AG09309 (cell line): ENCODE measurements around the gene FBXW7.

ENCODE experiments used
- DNase-seq: peaks from one replicate; pipeline ENCODE4 v3.0.0-alpha.2; 2010; ENCODE audit warnings: low read depth
- H3K4me3 ChIP-seq: 2 replicates; pipeline ENCODE4 v1.5.1; 2011; ENCODE audit warnings: mild to moderate bottlenecking, low read depth, low read length, moderate library complexity; ENCODE audit not compliant: control insufficient read depth
- TF ChIP-seq, protein P1 (sequence below): IDR thresholded peaks from 2 replicates; pipeline ENCODE4 v1.5.1; 2011; ENCODE audit warnings: mild to moderate bottlenecking, low read depth, low read length, inconsistent platforms; ENCODE audit not compliant: insufficient read depth, control insufficient read depth; ENCODE audit errors: missing control alignments

FBXW7 gene

DNA sequence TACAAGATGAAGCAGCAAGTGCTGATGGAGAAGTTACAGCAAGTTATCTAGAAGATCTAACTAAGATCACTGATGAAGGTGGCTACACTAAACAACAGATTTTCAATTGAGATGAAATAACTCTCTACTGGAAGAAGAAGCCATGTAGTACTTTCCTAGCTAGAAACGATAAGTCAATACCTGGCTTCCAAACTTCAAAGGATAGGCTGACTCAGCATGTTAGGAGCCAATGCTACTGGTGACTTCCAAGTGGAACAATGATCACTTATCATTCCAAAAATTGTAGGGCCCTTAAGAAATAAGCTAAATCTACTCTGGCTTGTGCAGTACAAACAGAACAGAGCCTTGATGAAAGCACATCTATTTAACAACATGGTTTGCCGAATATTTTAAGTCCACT, 55.0 kb downstream of the FBXW7 start:
- H3K4me3 ChIP-seq, result no peak overlapping the region
- TF ChIP-seq, protein P1, sequence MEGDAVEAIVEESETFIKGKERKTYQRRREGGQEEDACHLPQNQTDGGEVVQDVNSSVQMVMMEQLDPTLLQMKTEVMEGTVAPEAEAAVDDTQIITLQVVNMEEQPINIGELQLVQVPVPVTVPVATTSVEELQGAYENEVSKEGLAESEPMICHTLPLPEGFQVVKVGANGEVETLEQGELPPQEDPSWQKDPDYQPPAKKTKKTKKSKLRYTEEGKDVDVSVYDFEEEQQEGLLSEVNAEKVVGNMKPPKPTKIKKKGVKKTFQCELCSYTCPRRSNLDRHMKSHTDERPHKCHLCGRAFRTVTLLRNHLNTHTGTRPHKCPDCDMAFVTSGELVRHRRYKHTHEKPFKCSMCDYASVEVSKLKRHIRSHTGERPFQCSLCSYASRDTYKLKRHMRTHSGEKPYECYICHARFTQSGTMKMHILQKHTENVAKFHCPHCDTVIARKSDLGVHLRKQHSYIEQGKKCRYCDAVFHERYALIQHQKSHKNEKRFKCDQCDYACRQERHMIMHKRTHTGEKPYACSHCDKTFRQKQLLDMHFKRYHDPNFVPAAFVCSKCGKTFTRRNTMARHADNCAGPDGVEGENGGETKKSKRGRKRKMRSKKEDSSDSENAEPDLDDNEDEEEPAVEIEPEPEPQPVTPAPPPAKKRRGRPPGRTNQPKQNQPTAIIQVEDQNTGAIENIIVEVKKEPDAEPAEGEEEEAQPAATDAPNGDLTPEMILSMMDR, result no peak
- DNase-seq, result no peak

DNA sequence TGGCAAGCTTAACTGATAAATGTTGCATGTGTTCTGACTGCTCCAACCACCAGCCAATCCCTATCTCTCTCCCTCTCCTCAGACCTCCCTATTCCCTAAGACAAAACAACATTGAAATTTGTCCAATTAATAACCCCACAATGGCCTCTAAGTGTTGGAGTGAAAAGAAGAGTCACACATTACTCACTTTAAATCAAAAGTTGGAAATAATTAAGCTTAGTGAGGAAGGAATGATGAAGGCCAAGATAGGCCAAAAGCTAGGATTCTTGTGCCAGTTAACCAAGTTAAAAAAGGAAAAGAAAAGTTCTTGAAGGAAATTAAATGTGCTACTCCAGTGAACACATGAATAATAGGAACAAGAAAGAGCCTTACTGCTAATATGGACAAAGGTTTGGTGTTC, 55.6 kb downstream of the FBXW7 start:
- TF ChIP-seq, protein P1, result no peak
- no peak overlapping the region for H3K4me3 ChIP-seq

DNA sequence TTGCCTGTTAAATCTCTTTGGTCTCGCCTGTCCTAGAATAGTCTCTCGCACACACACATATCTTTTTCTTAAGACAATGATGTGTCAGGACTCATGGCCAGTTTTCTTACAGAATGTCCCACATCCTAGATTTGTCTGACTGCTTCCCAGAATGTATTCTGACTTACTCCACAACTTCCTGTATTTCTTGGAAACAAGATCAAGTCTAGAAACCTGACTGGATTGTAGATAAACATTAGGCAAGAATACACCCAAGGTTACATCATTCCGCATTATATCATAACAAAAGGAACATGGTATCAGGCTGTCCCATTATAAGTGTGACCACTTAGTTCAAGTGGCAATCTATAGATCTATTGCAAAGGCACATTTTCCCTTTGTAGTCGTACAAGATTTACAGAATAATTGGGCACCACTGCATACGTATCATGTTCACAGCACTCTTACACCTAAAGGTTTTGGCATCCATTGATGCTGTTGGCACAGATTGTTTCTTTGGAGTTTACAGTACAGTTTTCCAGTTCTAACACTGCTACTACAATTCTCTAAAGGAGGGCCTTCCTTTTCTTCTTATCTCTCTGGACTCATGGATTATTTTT, 56.4 kb downstream of the FBXW7 start:
- TF ChIP-seq, protein P1, result no peak
- H3K4me3 ChIP-seq, result no peak overlapping the region
- DNase-seq, result no peak

More for the DNA sequence above, 55.6 kb downstream of the FBXW7 start:
- DNase-seq, result no peak

DNA sequence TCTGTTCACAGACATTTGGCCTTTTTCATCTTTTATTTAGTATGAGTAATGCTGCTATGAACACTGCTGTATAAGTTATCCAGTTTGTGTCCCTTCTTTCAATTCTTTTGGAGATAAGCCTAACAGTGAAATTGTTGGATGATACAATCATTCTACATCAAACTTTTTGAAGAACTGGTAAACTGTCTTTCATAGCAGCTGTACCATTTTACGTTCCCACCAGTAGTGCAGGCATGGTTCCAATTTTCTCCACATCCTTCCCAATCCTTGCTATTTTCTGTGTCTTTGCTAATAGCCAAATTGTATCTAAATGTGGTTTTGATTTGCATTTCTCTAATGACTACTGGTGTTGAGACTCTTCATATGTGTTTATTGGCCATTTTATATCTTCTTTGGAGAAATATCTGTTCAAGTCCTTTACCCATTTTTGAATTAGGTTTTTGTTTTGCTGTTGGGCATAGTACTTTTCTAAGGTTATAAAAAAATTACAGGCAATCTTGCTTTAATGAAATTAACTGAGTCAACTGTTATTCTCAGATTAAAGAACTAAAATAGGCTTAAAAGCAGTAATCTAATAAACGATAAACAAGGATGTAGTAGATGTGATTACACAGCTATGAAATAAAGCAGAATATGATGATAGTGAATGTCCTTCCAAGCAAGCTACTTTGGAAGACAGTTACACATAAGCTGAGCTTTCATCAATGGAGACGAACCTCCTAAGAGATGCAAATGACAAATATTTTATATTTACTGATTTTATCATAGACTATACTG, 57.2 kb downstream of the FBXW7 start:
- TF ChIP-seq, protein P1, result no peak
- DNase-seq, result no peak
- H3K4me3 ChIP-seq, result no peak overlapping the region

DNA sequence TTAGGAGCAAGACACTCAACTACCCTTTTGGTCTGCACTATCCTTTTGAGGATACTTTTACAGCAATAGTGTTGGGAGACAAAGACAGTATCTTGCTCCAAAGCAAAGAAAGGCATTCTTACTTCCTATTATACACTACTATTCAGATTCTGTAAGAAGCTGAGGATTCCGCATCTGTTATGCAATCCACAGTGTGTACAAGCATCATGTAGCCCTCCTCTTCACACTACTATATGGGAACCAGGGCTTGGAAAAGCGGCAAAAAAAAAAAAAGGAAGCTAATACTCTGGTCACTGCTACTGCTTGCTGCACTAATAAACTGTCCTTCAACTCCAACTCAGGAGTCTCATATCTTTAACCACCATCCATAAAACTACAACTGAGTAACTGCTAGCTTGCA, 59.1 kb downstream of the FBXW7 start:
- TF ChIP-seq, protein P1, result no peak
- no peak for DNase-seq

DNA sequence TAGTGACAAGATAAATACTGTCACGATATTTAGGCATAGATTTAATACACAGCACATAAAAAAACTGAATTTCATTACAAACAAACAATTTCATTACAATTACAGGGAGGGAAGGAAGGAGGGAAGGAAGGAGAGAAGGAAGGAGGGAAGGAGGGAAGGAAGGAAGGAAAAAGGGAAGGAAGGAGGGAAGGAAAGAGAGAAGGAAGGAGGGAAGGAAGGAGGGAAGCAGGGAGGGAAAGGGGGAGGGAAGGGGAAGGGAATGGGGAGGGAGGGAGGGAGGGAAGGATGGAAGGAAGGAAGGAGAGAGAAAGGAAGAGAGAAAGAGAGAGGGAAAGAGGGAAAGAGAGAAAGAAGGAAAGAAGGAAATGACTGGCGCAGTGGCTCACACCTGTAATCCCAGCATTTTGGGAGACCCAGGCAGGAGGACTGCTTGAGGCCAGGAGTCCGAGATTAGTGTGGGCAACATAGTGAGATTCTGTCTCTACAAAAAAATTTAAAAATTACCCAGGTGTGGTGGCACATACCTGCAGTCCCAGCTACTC, 64.6 kb downstream of the FBXW7 start:
- TF ChIP-seq, protein P1, result no peak

More for the DNA sequence above, 59.1 kb downstream of the FBXW7 start:
- H3K4me3 ChIP-seq, result no peak overlapping the region

More for the DNA sequence above, 64.6 kb downstream of the FBXW7 start:
- DNase-seq, result no peak
- H3K4me3 ChIP-seq, result no peak overlapping the region
